GM21381 (cell line): Measurements from ENCODE around the gene TNRC18.
A peak's percentile ranks its signal among the peaks of the same experiment; 100 is the strongest.

Experiments used
- ATAC-seq: cut with Tn5 transposase; IDR thresholded peaks from one replicate; pipeline ENCODE4 v1.9.1; 2021; ENCODE audit warnings: mild to moderate bottlenecking, moderate library complexity; ENCODE audit not compliant: unreplicated experiment

The TNRC18 gene

GRCh38 chr7:5452470-5452899 is 28.9 kb upstream of the TNRC18 start:
- no peak for ATAC-seq

GRCh38 chr7:5451391-5451790 is 27.8 kb upstream of the TNRC18 start:
- no peak for ATAC-seq

DNA sequence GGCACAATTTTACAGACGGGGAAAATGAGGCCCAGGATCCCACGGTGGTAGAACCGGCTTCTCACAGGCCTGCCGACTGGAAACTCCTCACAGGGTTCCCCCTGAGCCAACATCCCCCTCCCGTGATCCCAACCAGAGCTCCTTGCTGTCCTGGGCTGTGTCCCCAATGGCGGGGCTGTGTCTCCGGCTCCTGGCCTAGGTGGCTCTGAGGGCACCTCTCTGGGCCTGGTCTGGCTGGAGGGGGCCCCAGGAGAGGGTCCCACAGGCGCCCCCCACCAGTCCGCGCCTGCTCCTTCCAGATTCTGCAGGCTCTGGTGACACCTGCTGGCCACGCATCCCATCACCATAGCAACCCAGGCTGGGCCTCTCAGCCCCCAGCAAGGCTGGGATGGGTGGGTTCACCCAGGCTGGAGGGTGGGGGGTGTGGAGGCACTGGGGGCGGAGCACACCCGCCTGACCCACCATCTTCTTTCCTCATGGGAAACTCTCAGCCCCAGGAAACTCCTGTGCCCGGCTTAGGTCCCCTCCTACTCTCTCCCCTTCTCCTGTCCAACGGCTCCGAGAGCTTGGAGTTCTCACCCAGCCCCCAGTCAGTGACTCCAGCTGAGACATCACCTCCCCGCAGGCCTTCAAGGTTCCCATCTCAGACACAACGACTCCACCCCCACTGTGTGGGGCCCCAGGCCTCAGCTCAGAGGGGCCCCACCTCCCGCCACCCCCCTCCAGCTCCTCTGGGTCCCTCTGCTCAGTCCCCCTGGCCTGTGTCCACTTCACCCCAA is 27.1 kb upstream of the TNRC18 start:
- no peak for ATAC-seq

DNA sequence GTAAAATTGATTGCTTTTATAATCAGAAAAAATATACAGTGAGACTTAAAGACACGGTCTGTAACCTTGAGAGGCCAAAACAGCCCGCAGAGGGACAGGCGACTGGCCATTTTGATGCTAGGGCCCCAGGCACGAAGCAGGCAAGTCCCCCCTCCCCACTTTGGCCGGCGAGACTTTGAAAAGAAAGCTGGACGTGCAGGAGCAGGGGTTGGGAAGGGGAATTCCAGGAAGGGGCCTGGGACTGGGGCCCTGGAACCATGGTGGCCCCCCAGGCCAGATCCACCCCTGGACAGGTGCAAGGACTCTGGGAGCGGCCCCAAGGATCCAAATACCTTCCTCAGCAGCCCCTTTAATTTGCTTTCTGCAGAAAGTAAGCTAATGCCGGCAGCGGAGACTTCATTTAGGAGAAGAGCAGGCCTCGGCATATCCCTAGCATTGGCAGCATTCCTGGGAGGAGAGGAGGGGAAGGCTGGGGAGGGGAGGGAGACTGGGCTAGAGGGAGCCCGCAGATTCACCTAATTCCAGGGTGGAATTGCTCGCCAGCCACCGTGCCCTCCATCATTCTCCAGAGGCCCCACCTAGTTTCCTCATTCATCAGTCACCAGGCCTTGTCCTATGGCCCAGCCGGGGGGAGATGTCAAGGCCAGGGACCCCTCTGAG is 24.9 kb upstream of the TNRC18 start:
- ATAC-seq = no peak

DNA sequence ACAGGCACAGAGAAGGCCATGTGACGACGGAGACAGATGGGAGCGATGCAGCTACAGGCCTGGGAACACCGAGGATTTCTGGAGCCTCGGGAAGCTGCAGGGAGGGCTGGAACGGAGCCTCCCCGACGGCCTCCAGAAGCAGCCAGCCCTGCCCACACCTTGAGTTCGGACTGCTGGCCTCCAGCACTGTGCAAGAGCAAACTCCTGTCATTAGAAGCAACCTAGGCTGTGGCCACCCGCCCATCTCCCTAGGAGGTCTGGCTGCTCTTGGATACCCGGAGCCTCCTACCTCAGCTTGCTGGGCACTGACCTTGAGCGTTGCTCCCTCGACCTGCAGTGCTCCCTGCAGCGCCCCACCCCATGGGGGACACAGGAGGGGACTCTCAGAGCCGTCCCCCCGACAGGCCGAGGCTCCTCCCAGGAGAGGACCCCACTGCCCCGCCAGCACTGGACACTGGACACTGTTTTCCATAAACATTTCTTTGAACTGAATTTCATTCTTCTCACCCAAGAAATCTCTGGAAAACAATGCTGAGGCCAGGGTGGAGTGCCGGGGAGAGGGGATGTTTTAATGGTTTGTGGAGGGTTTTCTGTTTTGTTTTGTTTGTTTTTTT is 22.5 kb upstream of the TNRC18 start:
- no peak for ATAC-seq

DNA sequence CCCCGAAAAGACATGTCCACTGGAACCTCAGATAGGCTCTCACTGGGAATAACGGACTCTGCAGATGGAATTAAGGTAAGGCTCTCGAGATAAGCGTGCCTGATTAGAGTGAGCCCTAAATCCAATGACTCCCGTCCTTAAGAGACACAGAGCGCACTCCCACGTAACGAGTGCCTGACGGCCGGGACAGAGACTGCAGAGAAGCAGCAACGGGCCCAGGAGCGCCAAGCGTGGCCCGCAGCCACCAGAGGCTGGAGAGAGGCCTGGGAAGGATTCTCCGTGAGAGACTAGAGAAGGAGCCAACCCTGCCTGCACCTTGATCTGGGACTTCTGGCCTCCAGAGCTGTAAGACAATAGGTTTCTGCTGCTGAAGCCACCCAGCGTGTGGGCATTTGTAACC is 20.0 kb upstream of the TNRC18 start:
- ATAC-seq = no peak

DNA sequence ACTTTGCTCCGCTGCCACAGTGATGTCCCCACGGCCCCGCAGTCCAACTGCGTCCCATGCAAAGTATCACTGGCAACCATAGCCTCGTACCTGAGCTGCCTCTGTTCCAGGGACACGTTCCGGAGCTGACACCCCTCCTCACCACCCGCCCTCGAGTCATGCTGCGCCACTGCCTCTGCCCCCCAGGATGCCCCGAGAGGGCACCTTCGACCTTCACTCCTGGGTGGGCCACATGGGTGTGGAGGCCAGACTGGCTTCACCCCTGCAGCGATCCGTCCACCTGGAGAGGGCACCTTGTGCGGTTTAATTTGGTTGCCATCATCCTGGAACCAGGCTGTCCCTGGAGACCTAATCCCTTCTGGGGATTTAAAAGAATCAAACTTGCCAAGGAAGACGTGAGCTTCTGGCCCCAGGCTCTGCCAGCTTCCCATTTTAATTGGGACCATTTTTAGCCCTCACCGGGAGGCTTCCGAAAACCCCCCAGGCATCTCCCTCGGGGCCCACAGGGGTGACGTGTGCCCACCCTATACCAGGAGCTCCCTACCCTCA is 19.2 kb upstream of the TNRC18 start:
- no peak for ATAC-seq

DNA sequence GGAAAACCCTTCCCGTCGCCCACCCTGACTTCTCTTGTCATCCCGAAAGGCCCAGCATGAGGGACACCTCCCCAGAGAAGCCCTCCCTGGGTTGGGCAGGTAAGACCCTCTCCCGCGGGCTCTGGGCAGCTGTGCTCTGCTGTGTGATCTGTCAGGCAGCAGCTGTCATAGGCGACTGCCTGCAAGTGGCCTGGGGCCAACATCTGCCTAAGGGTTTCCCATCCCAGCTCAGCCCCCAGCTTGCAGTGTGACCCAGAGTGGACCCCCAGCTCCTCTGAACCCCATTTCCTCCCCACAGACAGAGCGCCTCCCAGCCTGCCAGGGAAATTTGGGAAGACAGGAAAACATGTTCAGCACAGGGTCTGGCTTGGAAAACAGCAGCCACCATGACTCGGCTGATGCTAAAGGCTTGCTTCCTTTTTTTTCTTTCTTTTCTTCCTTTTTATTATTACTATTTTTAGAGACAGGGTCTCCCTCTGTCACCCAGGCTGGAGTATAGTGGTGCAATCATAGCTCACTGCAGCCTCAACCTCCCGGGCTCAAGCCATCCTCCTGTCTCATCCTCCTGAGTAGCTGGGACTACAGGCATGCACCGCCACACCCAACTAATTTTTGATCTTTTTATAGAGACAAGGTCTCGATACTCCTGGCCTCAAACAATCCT is 18.3 kb upstream of the TNRC18 start:
- no peak for ATAC-seq

GRCh38 chr7:5439572-5440496 is 16.2 kb upstream of the TNRC18 start:
- ATAC-seq = no peak

GRCh38 chr7:5439209-5439571 is 15.6 kb upstream of the TNRC18 start:
- no peak for ATAC-seq

DNA sequence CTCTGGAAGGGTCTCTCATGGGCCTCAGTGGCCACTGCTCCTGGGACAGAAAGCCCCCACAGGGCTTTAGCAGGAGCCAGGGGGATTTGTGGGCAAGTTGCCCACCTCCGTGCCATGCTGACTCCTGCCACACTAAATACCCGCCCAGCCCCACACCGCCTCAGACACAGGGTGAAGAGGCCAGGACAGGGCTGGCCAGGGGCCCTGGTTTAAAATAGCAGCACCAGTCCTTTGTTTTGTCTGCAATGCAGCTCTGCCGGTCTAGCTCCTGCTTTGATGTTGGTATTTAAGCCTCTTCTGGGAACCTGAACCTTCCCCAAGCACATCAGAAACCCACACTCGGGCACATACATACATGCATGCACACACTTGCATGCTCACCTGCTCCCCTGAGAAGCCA is 14.4 kb upstream of the TNRC18 start:
- no peak for ATAC-seq

- ATAC-seq = no peak
Measured at GRCh38 chr7:5437348-5437892, 13.8 kb upstream of the TNRC18 start.

DNA sequence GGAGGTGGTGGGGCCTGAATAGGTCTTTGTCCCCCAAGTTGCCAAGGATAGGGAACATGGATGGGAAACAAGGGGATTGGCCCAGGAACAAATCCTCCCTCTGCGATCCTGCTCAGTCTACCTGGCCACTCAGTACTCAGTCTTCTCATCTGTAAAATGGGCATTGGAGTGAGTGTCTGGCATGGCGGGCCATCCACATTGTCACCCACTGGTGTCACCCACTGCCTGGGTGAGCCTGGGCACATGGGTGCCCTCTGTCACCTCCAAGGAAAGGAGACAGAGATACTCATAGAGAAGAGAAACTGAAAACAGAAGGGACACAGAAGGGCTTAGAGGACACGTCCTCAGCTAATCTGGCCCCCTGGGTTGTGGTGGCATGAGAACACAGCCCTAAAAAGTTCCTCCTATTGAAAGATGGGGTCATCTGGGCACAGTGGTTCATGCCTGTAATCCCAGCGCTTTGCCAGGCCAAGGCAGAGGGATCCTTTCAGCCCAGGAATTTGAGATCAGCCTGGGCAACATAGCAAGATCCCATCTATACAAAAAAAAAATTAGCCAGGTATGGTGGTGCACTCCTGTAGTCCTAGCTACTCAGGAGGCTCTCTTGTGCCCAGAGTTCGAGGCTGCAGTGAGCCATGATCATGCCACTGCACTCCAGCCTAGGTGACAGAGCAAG is 12.5 kb upstream of the TNRC18 start:
- ATAC-seq = no peak

DNA sequence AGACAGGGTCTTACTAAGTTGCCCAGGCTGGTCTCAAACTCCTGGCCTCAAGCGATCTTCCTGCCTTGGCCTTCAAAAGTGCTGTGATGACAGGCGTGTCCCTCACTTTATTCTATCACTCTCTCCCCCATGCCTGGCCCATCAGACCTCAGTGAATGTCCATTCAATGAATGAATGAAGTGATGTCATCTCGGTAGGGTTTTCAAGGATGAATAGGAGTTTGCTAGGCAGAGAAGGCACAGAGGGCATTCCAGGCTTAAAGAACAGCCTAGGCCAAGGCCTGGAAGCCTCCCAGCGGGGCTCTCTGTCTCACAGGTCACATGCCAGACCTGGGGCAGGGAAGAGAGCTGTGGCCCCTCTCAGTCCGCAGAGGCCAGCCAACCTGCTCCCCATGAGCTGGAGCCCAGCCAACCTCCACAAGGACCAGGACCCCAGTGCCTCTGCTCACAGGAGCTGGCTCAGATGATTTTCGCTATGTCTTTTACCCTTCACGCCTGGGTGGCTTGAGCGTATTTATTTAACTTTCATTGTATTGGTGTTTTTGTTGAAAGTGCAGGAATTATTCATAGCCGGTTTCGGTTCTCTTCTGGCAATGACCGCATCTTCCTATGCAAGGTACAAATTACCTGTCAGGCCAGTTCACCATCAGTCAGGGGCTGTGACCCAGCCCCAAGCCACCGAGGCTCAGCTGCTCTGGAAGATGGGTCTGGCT is 11.8 kb upstream of the TNRC18 start:
- peak; percentile 60 for ATAC-seq

GRCh38 chr7:5433181-5433580 is 9.5 kb upstream of the TNRC18 start:
- ATAC-seq = no peak

DNA sequence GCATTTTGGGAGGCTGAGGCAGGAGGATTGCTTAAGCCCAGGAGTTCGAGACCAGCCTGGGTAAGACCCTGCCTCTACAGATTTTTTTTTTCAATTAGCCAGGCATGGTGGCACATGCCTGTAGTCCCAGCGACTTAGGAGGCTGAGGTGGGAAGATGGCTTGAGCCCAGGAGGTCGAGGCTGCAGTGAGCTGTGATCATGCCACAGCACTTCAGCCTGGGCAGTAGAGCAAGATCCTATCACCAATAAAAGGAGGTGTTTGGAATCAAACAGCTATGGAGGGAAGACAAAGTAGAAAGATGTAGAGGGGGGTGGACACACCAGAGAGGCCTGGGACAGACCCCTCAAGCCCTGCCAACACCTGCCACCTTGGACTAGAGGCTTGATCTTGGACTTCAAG is 9.1 kb upstream of the TNRC18 start:
- no peak for ATAC-seq

DNA sequence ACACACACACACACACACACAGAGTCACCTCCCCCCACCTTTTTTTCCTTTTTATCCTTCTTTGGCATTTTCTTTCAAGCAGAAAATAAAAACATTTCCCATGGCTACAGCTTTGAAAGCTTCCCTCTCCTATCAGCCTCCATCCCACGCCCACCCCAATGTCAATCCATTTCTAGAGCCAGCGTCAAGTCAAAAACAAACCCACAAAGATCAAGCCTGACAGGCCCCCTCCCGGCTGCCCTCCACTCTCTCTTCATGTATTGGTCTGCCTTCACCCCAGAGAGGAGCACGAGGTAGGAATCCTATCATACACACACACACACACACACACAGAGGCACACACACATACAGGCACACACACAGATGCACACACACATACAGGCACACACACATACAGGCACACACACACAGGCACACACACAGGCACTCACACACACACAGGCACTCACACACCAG is 8.0 kb upstream of the TNRC18 start:
- no peak for ATAC-seq

DNA sequence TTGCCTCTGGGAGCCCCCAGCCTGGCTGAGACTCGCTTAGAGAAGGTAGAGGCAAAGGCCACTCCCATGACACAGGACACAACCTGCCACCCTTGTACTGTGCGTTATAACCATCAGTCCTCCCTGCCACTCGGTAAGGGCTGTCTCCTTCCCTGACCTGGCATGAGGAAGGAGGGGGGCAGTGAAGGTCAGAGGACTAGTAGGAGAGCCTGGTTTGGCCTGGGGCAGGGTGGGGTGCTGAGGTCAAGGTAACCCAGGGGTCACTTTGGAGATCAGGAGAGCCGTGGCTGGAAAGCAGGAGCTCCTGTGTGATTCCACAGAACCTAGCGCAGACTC is 6.9 kb upstream of the TNRC18 start:
- no peak for ATAC-seq
